Mesenteric fat pad (tissue), 1 donor: ENCODE results near the gene OR10G8. TPM values are rescaled to one million over a fixed set of nuclear protein-coding genes. Genes with fewer than 3 reads are reported as not detected.
"Not testable (repeated sequence)": the region's sequence is repeated elsewhere in the genome, so short reads cannot be mapped to it uniquely, and the experiment has no call there.

Source experiments
- DNase-seq: peaks from one replicate; pipeline ENCODE4 v3.0.0-alpha.2; 2020; ENCODE audit warnings: low spot score
- long read RNA-seq: library from polyadenylated mRNA; unstranded; transcript quantifications from one replicate; pipeline ENCODE4 v2.0.0, GENCODE V29; 2020
- total RNA-seq: library from RNA; stranded (reverse); fragmentation: NEBNext Ultra II Directional; extraction: Animal tissue kit (Norgen Biotek cat#: 25700); gene quantifications from one replicate; pipeline ENCODE4 v1.2.1, GENCODE V29; 2021
- donor health status: DM: yes; HTN: yes; CAD: no.

Gene OR10G8, protein sequence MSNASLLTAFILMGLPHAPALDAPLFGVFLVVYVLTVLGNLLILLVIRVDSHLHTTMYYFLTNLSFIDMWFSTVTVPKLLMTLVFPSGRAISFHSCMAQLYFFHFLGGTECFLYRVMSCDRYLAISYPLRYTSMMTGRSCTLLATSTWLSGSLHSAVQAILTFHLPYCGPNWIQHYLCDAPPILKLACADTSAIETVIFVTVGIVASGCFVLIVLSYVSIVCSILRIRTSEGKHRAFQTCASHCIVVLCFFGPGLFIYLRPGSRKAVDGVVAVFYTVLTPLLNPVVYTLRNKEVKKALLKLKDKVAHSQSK
- total RNA-seq: not detected
- long read RNA-seq: 0 reads

DNA sequence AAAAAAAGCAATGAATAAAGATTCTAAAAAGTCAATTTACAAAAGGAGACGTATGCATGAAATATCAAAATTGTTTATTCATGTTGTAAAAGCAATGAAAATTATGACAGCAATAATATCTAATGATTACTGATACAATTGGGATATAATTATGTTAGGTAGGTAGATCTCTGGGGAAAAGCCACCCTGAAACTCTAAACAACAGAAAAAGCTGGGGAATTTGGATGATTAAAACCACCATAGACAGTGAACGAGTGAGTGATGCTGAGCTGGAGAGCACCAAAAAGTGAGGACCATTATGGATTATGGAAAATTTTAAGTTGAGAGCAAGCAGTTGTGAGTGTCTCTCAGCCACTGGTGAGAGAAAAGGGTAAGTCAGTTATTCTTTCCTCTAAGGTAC is at the start of gene OR10G8:
Gene OR10G8, plus strand, starts transcription at position 301 of the 400 bp plus-strand sequence. CDS start 2,825 bp downstream, outside the sequence.
- no peak for DNase-seq

DNA sequence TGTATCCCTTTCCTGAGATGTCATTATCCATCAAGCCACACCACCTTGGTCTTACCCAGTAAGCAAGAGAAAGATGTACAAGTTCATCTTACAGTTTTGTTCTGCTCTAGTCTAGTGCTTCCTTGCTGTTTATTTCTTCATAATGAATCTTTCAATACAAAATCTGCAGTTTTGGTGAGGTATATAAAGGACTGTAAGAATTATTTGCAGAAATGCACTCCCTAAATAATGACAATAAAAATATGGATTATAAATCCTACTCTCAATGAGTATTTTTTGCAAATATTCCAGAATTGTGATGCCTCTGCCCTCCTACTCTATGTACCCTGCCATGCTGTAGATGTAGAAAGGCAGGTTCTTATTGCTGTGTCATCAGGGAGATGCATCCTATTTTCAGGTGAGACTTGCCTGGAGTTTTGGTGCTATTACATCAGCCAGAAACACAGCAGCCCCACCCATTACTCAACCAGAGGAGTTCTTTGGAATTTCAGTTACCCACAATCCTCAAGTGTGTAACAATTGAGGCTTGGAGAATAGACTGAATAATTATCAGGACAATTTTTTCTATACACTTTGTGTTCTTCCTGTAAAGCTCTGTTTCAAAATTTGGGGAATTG is 48.8 kb upstream of the OR10G8 start, which contains the start of gene OR10S1:
Gene OR10S1, minus strand, starts transcription at position 51 of the 617 bp plus-strand sequence. CDS start 117 bp downstream, outside the sequence.
- no peak for DNase-seq

- DNase-seq: no peak
Measured at GRCh38 chr11:123979311-123979710, 47.3 kb upstream of the OR10G8 start.

DNA sequence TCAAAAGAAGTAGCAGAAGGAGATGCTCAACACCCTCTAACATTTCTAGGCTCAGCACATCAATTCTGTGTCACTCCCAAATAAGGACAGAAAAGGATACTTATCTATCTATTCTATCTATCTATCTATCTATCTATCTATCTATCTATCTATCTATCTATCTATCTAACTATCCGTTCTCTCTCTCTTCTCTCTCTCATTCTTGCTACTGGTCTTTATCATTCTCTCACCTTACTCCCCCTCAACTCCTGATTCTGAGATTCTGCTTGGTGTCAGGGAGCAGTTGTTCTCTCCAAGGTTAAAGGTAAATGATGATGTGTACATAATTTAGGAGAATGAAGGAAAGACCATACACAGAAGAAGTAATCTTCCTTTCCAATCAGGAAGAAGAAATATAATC is 31.5 kb upstream of the OR10G8 start, which contains the start of gene OR10G6:
Gene OR10G6, minus strand, starts transcription at position 43 of the 400 bp plus-strand sequence. Its CDS starts 0 bp downstream, at position 43.
- no peak for DNase-seq

DNA sequence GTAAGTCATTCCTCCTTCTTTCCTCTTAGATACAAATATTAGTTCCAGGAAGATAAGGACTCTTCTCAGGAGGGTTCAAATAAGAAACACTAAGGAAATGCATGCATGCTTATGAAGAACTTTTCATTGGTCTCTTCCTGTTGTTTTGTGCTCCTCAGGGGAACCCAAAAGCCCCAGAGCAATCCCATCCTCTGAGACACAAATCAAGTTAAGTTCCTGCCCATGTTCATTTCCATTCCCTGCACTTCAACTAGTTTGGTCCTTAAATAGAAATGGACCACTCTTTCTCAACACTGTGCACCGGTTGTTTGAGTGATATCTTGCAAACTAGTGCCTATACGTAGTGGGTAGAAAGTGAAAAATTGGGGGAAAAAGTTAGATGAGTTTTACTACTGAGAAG is 13.9 kb upstream of the OR10G8 start, which contains the start of gene OR10G4:
Gene OR10G4, plus strand, starts transcription at position 301 of the 400 bp plus-strand sequence. CDS start 2,578 bp downstream, outside the sequence.
- DNase-seq: no peak

GRCh38 chr11:124015837-124016236 is 10.8 kb upstream of the OR10G8 start:
- not testable (repeated sequence) for DNase-seq

DNA sequence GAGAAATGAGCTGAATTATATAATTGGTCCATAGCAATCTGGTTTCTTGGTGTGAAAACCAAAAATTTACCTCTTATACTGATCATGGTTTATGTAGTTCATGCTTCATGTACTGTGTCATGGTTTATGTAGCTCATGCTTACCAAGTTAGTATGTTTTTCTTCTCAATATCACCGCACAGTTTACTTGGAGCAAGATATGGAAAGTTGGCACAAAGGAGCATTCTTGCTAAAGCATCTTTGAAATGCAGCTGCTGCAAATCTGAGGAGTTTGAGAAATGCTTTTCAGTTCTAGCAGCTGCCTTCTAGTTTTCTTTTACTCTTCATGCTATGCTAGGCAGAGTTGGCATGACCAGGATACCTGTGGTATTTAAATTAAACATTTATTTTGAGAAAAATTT is 10.1 kb downstream of the OR10G8 start:
- no peak for DNase-seq

GRCh38 chr11:124039557-124039956 is 13.0 kb downstream of the OR10G8 start:
- no peak for DNase-seq

- no peak for DNase-seq
Measured at GRCh38 chr11:124041254-124041653, 14.7 kb downstream of the OR10G8 start, which contains the start of gene OR10G7. Gene OR10G7, minus strand, starts transcription at chr11:124041325. Its CDS starts 2,324 bp downstream, at chr11:124039001.

GRCh38 chr11:124043420-124043819 is 16.8 kb downstream of the OR10G8 start:
- no peak for DNase-seq

DNA sequence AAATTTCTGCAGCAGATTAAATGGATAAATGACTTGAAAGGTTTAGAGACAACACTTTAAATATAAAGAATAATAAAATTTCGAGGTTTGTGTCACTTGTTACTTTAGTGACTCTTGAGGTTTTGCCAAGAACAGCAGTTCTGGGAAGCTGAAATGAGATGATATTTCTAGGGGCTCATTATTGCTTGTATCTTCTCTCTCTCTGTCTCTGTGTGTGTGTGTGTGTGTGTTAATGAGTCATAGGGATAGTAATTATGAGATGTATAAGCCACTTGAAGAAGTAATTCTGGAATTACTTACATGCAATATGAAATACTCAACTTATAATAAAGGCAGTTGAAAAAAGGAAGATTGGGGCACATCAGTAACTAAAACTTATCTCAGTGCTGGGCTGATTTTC is 24.1 kb downstream of the OR10G8 start:
- DNase-seq: no peak

- no peak for DNase-seq
Measured at GRCh38 chr11:124052966-124053365, 26.4 kb downstream of the OR10G8 start.

DNA sequence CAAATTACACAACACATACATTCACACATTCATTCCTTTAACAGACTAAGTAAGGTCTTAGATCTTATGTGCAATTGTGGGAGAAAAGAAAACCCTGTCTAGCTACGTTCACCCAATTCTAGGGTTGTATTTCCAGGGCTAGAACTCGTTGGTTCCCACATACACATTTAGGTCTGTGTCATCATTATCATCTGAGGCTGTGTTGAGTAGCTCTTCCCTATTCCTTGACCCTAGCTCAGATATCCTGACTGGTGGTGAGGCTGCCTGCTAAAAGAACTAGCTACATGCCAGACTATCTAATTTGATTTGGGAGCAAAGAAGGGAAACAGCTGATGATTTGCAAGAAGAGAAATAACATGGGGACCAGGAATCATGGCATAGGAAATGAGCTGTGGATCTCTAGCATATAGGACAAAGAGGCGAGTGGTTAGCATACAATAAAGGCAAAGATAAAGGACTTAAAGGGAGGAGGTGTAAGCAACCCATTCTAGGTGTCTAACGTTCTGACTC is 42.1 kb downstream of the OR10G8 start:
- no peak for DNase-seq

DNA sequence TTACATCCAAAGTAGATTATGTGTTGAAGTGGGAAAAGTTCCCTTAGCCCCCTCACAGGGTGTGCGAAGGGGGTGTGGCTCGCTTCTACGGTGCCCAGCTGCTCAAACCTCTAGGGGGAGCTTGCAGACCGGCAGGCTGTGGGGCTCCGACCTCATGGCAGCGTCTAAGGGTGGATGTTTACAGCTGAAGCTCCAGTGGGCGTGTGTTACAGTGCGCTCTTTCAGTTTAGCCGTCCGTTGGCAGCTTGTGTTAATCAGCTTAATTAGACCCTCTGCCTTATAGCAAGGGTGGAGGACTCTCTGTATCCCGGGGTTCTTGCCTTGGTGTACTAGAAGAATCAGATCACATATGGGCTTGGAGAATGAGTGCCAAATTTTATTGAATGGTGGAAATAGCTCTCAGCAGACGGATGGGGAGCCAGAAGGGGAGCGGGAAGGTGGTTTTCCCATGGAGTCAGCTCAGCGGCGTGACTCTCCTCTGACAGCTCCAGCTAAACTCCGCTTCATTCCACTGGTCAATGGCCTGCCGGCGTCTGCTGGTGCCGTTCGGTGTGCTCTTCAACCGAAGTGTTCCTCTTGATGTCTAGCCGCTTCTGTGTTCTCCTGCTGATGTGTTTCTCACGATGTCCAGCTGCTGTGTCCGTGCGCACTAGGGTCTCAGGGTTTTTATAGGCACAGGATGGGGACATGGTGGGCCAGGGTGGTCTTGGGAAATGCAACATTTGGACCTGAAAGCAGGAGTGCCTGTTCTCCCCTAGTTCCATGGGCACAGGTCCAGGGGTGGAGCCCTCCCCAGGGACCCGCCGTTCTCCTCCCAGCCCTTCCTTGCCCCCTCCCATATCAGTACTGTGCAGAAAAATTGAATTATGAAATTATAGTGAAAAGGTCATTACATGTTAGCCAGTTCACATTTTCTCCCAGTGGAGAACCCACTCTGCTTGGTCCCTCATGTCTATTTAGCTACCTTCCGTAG is 43.1 kb downstream of the OR10G8 start:
- no peak for DNase-seq

- DNase-seq: no peak
Measured at GRCh38 chr11:124070915-124071622, 44.5 kb downstream of the OR10G8 start.

DNA sequence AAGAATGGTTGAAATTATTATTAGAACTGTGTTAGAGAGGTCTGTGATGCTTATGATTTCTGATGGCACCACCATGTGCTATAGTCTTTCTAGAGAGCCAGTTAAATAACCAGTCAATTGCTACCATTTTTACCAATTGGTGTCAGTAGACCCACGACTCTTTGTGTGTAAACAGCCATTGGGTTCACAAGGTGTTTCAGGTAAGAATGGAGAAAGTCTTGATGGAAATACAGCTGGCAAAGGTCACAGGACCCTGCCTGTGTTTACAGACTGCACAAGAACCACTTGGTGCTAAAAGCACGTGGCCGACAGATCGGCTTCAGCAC is 45.0 kb downstream of the OR10G8 start:
- DNase-seq: no peak

- no peak for DNase-seq
Measured at GRCh38 chr11:124072147-124072546, 45.5 kb downstream of the OR10G8 start.

DNA sequence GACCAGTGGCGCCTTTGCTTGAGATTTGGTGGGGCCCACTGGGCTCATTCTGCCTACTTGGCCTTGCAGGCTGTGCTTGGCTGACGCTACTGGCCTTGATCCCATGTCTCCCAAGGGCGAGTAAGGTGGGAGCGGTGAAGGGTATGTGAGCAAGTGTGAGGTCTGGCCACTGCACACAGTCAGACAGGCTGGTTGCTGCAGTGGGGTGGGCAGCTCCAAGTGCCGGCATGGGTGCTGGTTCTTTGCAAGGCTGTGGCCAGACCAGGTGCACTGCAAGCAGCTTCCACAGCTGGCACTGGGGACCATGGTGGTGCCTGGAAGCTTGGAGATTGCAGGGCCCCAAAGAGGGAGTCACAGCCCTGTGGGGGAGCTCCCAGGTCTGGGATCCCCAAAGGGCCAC is 48.0 kb downstream of the OR10G8 start:
- DNase-seq: no peak

GRCh38 chr11:124075492-124075840 is 48.9 kb downstream of the OR10G8 start:
- DNase-seq: no peak

DNA sequence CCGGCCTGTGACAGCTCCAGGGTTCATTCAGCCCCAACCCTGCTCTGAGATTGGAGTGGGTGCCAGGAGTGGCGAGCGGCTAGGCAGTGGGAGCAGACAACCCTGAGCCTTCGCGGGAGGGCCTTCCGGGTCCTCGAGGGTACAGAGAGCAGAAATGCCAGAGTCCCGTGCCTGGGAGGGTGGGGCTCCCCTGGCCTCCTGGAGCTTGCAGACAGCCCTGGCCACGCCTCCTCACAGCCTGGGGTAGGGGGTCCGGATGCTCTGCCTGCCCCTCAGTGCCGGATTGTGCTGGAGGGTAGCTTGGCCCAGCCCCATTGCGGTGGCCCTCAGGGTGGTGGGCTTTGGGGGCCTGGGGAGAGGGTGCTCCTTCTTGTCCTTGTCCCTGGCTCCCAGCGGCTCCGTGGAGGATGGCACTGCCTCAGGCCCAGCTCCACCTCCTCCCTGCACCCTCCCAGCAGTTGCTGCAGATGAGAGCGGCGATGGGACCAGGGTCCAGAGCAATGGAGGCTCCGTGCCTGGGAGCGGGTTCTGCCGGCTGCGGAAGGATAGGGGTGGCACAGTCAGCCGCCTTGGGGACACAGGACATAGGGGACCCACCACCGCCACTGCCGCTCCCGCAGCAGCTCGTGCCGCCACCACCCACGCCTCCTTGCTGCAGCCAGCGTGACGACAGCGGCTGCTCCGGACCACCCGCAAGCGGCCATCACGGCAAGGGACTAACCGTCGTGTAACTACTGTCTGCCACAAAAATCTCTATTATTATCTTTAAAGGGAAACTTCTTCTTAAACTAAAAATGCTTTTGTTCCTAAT is 49.4 kb downstream of the OR10G8 start:
- no peak for DNase-seq
